Choroid plexus epithelial cell (primary cell): ENCODE measurements around the gene ALG2.
"Not testable (repeated sequence)": the region's sequence is repeated elsewhere in the genome, so short reads cannot be mapped to it uniquely, and the experiment has no call there.

ENCODE experiments used
- DNase-seq: peaks from one replicate; pipeline ENCODE4 v3.0.0-alpha.2; 2010; ENCODE audit warnings: low read depth
- H3K4me3 ChIP-seq: 2 replicates; pipeline ENCODE4 v1.5.1; 2011; ENCODE audit warnings: low read depth, mild to moderate bottlenecking, control low read depth, low read length, moderate library complexity
- CTCF ChIP-seq: conservative IDR thresholded peaks from 2 replicates; pipeline ENCODE4 v1.5.1; 2011; ENCODE audit warnings: low read depth, mild to moderate bottlenecking, control low read depth, inconsistent platforms, low read length, moderate library complexity

ALG2 gene

GRCh38 chr9:99213197-99213596, 8.5 kb downstream of the ALG2 start:
- TF ChIP-seq CTCF, result no peak
- no peak overlapping the region for H3K4me3 ChIP-seq
- DNase-seq, result no peak

GRCh38 chr9:99211746-99212145, 10.0 kb downstream of the ALG2 start:
- TF ChIP-seq CTCF, result no peak
- no peak for DNase-seq
- H3K4me3 ChIP-seq, result no peak overlapping the region

GRCh38 chr9:99210572-99210971, 11.2 kb downstream of the ALG2 start:
- no peak overlapping the region for H3K4me3 ChIP-seq
- no peak for DNase-seq
- no peak for TF ChIP-seq CTCF

GRCh38 chr9:99201603-99202002, 20.1 kb downstream of the ALG2 start:
- DNase-seq, result no peak
- no peak for TF ChIP-seq CTCF
- H3K4me3 ChIP-seq, result no peak overlapping the region

GRCh38 chr9:99199938-99200539, 21.7 kb downstream of the ALG2 start:
- DNase-seq, result no peak
- no peak overlapping the region for H3K4me3 ChIP-seq
- no peak for TF ChIP-seq CTCF

GRCh38 chr9:99197987-99198386, 23.8 kb downstream of the ALG2 start:
- H3K4me3 ChIP-seq, result no peak overlapping the region
- TF ChIP-seq CTCF, result no peak
- DNase-seq, result no peak

GRCh38 chr9:99197124-99197630, 24.6 kb downstream of the ALG2 start:
- no peak for DNase-seq
- H3K4me3 ChIP-seq, result no peak overlapping the region
- no peak for TF ChIP-seq CTCF

- DNase-seq, H3K4me3 ChIP-seq: not testable (repeated sequence)
These were observed 25.3 kb downstream of the ALG2 start for GRCh38 chr9:99196484-99196883.
